ENCODE results near the gene ANKRD13D. TPM values are rescaled to one million over a fixed set of nuclear protein-coding genes. Genes with fewer than 3 reads are reported as not detected.

Gene ANKRD13D
- total RNA-seq, 1 donor: 34.4 TPM

- TF ChIP-seq CTCF (IDR thresholded peaks at IDR 0.05; ENCODE audit: extremely low read depth, low read depth, low read length): peak; percentile 90
- Histone ChIP-seq H3K4me2 (ENCODE audit: insufficient read depth, low read length) (no peak overlapping the region), H3K79me2 (ENCODE audit: insufficient read depth, low read length) (peaks cover 2% of the 10 kb centered on the region), H3K4me3 (ENCODE audit: insufficient read depth, low read length) (no peak overlapping the region), H3K27ac (ENCODE audit: low read depth, low read length) (peak overlapping the region; percentile 53), H3K27me3 (ENCODE audit: insufficient read depth, low read length) (no peaks in the 10 kb centered on the region), H3K4me1 (ENCODE audit: insufficient read depth, low read length) (peaks cover 31% of the 10 kb centered on the region), H3K9me3 (ENCODE audit: low read depth, low read length) (no peaks in the 10 kb centered on the region), H4K20me1 (ENCODE audit: insufficient read depth, low read length) (peaks cover 3% of the 10 kb centered on the region), H2AFZ (ENCODE audit: low read length) (no peak overlapping the region), H3K36me3 (ENCODE audit: insufficient read depth, low read length) (no peaks in the 10 kb centered on the region)
- peak; percentile 63 for DNase-seq (ENCODE audit: insufficient read length, low spot score, missing footprints)
Observed at GRCh38 chr11:67345920-67346819, 57.1 kb downstream of the ANKRD13D start.

GRCh38 chr11:67347964-67348749 is 59.1 kb downstream of the ANKRD13D start:
- Histone ChIP-seq H3K27ac (ENCODE audit: low read depth, low read length) (peak overlapping the region; percentile 51), H4K20me1 (ENCODE audit: insufficient read depth, low read length) (peaks cover 3% of the 10 kb centered on the region), H3K9me3 (ENCODE audit: low read depth, low read length) (no peaks in the 10 kb centered on the region), H3K4me1 (ENCODE audit: insufficient read depth, low read length) (peaks cover 48% of the 10 kb centered on the region), H3K36me3 (ENCODE audit: insufficient read depth, low read length) (peaks cover 4% of the 10 kb centered on the region), H3K4me3 (ENCODE audit: insufficient read depth, low read length) (no peak overlapping the region), H3K27me3 (ENCODE audit: insufficient read depth, low read length) (no peaks in the 10 kb centered on the region), H3K79me2 (ENCODE audit: insufficient read depth, low read length) (peaks cover 12% of the 10 kb centered on the region), H2AFZ (ENCODE audit: low read length) (no peak overlapping the region), H3K4me2 (ENCODE audit: insufficient read depth, low read length) (no peak overlapping the region)
- no peak for TF ChIP-seq CTCF (IDR thresholded peaks at IDR 0.05; ENCODE audit: extremely low read depth, low read depth, low read length)
- peak; percentile 49 for DNase-seq (ENCODE audit: insufficient read length, low spot score, missing footprints)

- no peak overlapping the region for H2AFZ ChIP-seq (ENCODE audit: low read length)
- H3K36me3 ChIP-seq (ENCODE audit: insufficient read depth, low read length): peaks cover 4% of the 10 kb centered on the region
- H3K4me1 ChIP-seq (ENCODE audit: insufficient read depth, low read length): peaks cover 52% of the 10 kb centered on the region
- H3K79me2 ChIP-seq (ENCODE audit: insufficient read depth, low read length): peaks cover 12% of the 10 kb centered on the region
- peaks cover 3% of the 10 kb centered on the region for H4K20me1 ChIP-seq (ENCODE audit: insufficient read depth, low read length)
- TF ChIP-seq CTCF (IDR thresholded peaks at IDR 0.05; ENCODE audit: extremely low read depth, low read depth, low read length): no peak
- no peaks in the 10 kb centered on the region for H3K9me3 ChIP-seq (ENCODE audit: low read depth, low read length)
- peak; percentile 70 for DNase-seq (ENCODE audit: insufficient read length, low spot score, missing footprints)
- H3K4me2 ChIP-seq (ENCODE audit: insufficient read depth, low read length): no peak overlapping the region
- H3K27me3 ChIP-seq (ENCODE audit: insufficient read depth, low read length): no peaks in the 10 kb centered on the region
- H3K27ac ChIP-seq (ENCODE audit: low read depth, low read length): no peak overlapping the region
- H3K4me3 ChIP-seq (ENCODE audit: insufficient read depth, low read length): no peak overlapping the region
Observed at GRCh38 chr11:67349036-67349435, 59.9 kb downstream of the ANKRD13D start.

- peak; percentile 23 for DNase-seq (ENCODE audit: insufficient read length, low spot score, missing footprints)
- H3K9me3 ChIP-seq (ENCODE audit: low read depth, low read length): no peaks in the 10 kb centered on the region
- peaks cover 12% of the 10 kb centered on the region for H3K79me2 ChIP-seq (ENCODE audit: insufficient read depth, low read length)
- no peak overlapping the region for H3K27ac ChIP-seq (ENCODE audit: low read depth, low read length)
- H3K4me2 ChIP-seq (ENCODE audit: insufficient read depth, low read length): no peak overlapping the region
- peaks cover 4% of the 10 kb centered on the region for H3K36me3 ChIP-seq (ENCODE audit: insufficient read depth, low read length)
- H3K4me3 ChIP-seq (ENCODE audit: insufficient read depth, low read length): no peak overlapping the region
- no peaks in the 10 kb centered on the region for H3K27me3 ChIP-seq (ENCODE audit: insufficient read depth, low read length)
- H3K4me1 ChIP-seq (ENCODE audit: insufficient read depth, low read length): peaks cover 57% of the 10 kb centered on the region
- TF ChIP-seq CTCF (IDR thresholded peaks at IDR 0.05; ENCODE audit: extremely low read depth, low read depth, low read length): no peak
- H4K20me1 ChIP-seq (ENCODE audit: insufficient read depth, low read length): peaks cover 3% of the 10 kb centered on the region
- H2AFZ ChIP-seq (ENCODE audit: low read length): no peak overlapping the region
Observed at GRCh38 chr11:67349457-67349856, 60.4 kb downstream of the ANKRD13D start.

Data from osteoblast (primary cell).